ENCODE measurements around the gene RBL2. TPM values are rescaled to one million over a fixed set of nuclear protein-coding genes. Genes with fewer than 3 reads are reported as not detected.
A peak's percentile ranks its signal among the peaks of the same experiment; 100 is the strongest.
"Not testable (repeated sequence)": the region's sequence is repeated elsewhere in the genome, so short reads cannot be mapped to it uniquely, and the experiment has no call there.

RBL2 gene
- total and polyA plus RNA-seq, 2 donors, result 84.5 to 84.9 TPM

- Histone ChIP-seq H3K9me3 (ENCODE audit: control insufficient read depth in 2 of 2, insufficient read depth in 1 of 2, low read length in 1 of 2) (no peaks in the 10 kb centered on the region), H3K4me3 (ENCODE audit: low read length in 2 of 2) (no peak overlapping the region), H3K4me1 (ENCODE audit: control insufficient read depth in 2 of 2, insufficient read depth in 2 of 2, low read length in 2 of 2) (no peaks in the 10 kb centered on the region), H3K27me3 (ENCODE audit: control insufficient read depth in 2 of 2, insufficient read depth in 1 of 2, low read length in 1 of 2) (no peaks in the 10 kb centered on the region), H3K27ac (ENCODE audit: low read depth in 1 of 2, low read length in 1 of 2) (no peak overlapping the region), H3K36me3 (ENCODE audit: control insufficient read depth in 2 of 2, insufficient read depth in 2 of 2, low read length in 1 of 2) (no peaks in the 10 kb centered on the region)
- WGBS, result 98% methylated on average over 7 of the region's 7 CpGs
- DNase-seq (ENCODE audit: low read depth in 6 of 9, low spot score in 9 of 9), result no peak
Observed at GRCh38 chr16:53417976-53418375, 16.3 kb upstream of the RBL2 start.

- H3K4me3 ChIP-seq (ENCODE audit: low read length in 2 of 2); H3K4me1 ChIP-seq (ENCODE audit: control insufficient read depth in 2 of 2, insufficient read depth in 2 of 2, low read length in 2 of 2); H3K36me3 ChIP-seq (ENCODE audit: control insufficient read depth in 2 of 2, insufficient read depth in 2 of 2, low read length in 1 of 2); H3K27me3 ChIP-seq (ENCODE audit: control insufficient read depth in 2 of 2, insufficient read depth in 1 of 2, low read length in 1 of 2); DNase-seq (ENCODE audit: low read depth in 6 of 9, low spot score in 9 of 9); H3K27ac ChIP-seq (ENCODE audit: low read depth in 1 of 2, low read length in 1 of 2); H3K9me3 ChIP-seq (ENCODE audit: control insufficient read depth in 2 of 2, insufficient read depth in 1 of 2, low read length in 1 of 2): not testable (repeated sequence)
- WGBS, result 76% methylated on average over 2 of the region's 2 CpGs
Observed at GRCh38 chr16:53419383-53419709, 14.9 kb upstream of the RBL2 start.

GRCh38 chr16:53421248-53421647, 13.0 kb upstream of the RBL2 start:
- DNase-seq (ENCODE audit: low read depth in 6 of 9, low spot score in 9 of 9), result no peak
- Histone ChIP-seq H3K9me3 (ENCODE audit: control insufficient read depth in 2 of 2, insufficient read depth in 1 of 2, low read length in 1 of 2) (peaks cover 0 to 8% of the 10 kb centered on the region in 2 donors), H3K27me3 (ENCODE audit: control insufficient read depth in 2 of 2, insufficient read depth in 1 of 2, low read length in 1 of 2) (no peaks in the 10 kb centered on the region), H3K4me3 (ENCODE audit: low read length in 2 of 2) (no peak overlapping the region), H3K27ac (ENCODE audit: low read depth in 1 of 2, low read length in 1 of 2) (no peak overlapping the region), H3K4me1 (ENCODE audit: control insufficient read depth in 2 of 2, insufficient read depth in 2 of 2, low read length in 2 of 2) (no peaks in the 10 kb centered on the region), H3K36me3 (ENCODE audit: control insufficient read depth in 2 of 2, insufficient read depth in 2 of 2, low read length in 1 of 2) (no peaks in the 10 kb centered on the region)
- 98% methylated on average over 24 of the region's 24 CpGs for WGBS

- H3K9me3 ChIP-seq (ENCODE audit: control insufficient read depth in 2 of 2, insufficient read depth in 1 of 2, low read length in 1 of 2), result peaks cover 0 to 11% of the 10 kb centered on the region in 2 donors
- not testable (repeated sequence) for H3K4me1 ChIP-seq (ENCODE audit: control insufficient read depth in 2 of 2, insufficient read depth in 2 of 2, low read length in 2 of 2); DNase-seq (ENCODE audit: low read depth in 6 of 9, low spot score in 9 of 9); H3K4me3 ChIP-seq (ENCODE audit: low read length in 2 of 2); H3K36me3 ChIP-seq (ENCODE audit: control insufficient read depth in 2 of 2, insufficient read depth in 2 of 2, low read length in 1 of 2); H3K27me3 ChIP-seq (ENCODE audit: control insufficient read depth in 2 of 2, insufficient read depth in 1 of 2, low read length in 1 of 2); H3K27ac ChIP-seq (ENCODE audit: low read depth in 1 of 2, low read length in 1 of 2)
- 98% methylated on average over 1 of the region's 1 CpG for WGBS
Observed at GRCh38 chr16:53423968-53424367, 10.3 kb upstream of the RBL2 start.

- WGBS, result over 99% methylated on average over 3 of the region's 3 CpGs
- H3K27ac ChIP-seq (ENCODE audit: low read depth in 1 of 2, low read length in 1 of 2), result no peak overlapping the region
- peaks cover 0 to 10% of the 10 kb centered on the region in 2 donors for H3K9me3 ChIP-seq (ENCODE audit: control insufficient read depth in 2 of 2, insufficient read depth in 1 of 2, low read length in 1 of 2)
- H3K4me3 ChIP-seq (ENCODE audit: low read length in 2 of 2), result no peak overlapping the region
- DNase-seq (ENCODE audit: low read depth in 6 of 9, low spot score in 9 of 9), result no peak
- H3K27me3 ChIP-seq (ENCODE audit: control insufficient read depth in 2 of 2, insufficient read depth in 1 of 2, low read length in 1 of 2), result no peaks in the 10 kb centered on the region
- H3K36me3 ChIP-seq (ENCODE audit: control insufficient read depth in 2 of 2, insufficient read depth in 2 of 2, low read length in 1 of 2), result no peaks in the 10 kb centered on the region
- H3K4me1 ChIP-seq (ENCODE audit: control insufficient read depth in 2 of 2, insufficient read depth in 2 of 2, low read length in 2 of 2), result no peaks in the 10 kb centered on the region
Observed at GRCh38 chr16:53428681-53429080, 5.6 kb upstream of the RBL2 start.

GRCh38 chr16:53429221-53429943, 4.9 kb upstream of the RBL2 start:
- Histone ChIP-seq H3K9me3 (ENCODE audit: control insufficient read depth in 2 of 2, insufficient read depth in 1 of 2, low read length in 1 of 2) (peaks cover 0 to 7% of the 10 kb centered on the region in 2 donors), H3K4me3 (ENCODE audit: low read length in 2 of 2) (no peak overlapping the region), H3K36me3 (ENCODE audit: control insufficient read depth in 2 of 2, insufficient read depth in 2 of 2, low read length in 1 of 2) (no peaks in the 10 kb centered on the region), H3K4me1 (ENCODE audit: control insufficient read depth in 2 of 2, insufficient read depth in 2 of 2, low read length in 2 of 2) (peaks cover 3 to 5% of the 10 kb centered on the region in 2 donors), H3K27ac (ENCODE audit: low read depth in 1 of 2, low read length in 1 of 2) (no peak overlapping the region), H3K27me3 (ENCODE audit: control insufficient read depth in 2 of 2, insufficient read depth in 1 of 2, low read length in 1 of 2) (no peaks in the 10 kb centered on the region)
- WGBS, result 95% methylated on average over 4 of the region's 4 CpGs
- DNase-seq (ENCODE audit: low read depth in 6 of 9, low spot score in 9 of 9), result no peak

GRCh38 chr16:53430363-53430762, 3.9 kb upstream of the RBL2 start:
- Histone ChIP-seq H3K27ac (ENCODE audit: low read depth in 1 of 2, low read length in 1 of 2) (no peak overlapping the region), H3K4me3 (ENCODE audit: low read length in 2 of 2) (no peak overlapping the region), H3K4me1 (ENCODE audit: control insufficient read depth in 2 of 2, insufficient read depth in 2 of 2, low read length in 2 of 2) (peaks cover 3 to 5% of the 10 kb centered on the region in 2 donors), H3K36me3 (ENCODE audit: control insufficient read depth in 2 of 2, insufficient read depth in 2 of 2, low read length in 1 of 2) (no peaks in the 10 kb centered on the region), H3K9me3 (ENCODE audit: control insufficient read depth in 2 of 2, insufficient read depth in 1 of 2, low read length in 1 of 2) (peaks cover 0 to 3% of the 10 kb centered on the region in 2 donors), H3K27me3 (ENCODE audit: control insufficient read depth in 2 of 2, insufficient read depth in 1 of 2, low read length in 1 of 2) (no peaks in the 10 kb centered on the region)
- 97% methylated on average over 1 of the region's 1 CpG for WGBS
- DNase-seq (ENCODE audit: low read depth in 6 of 9, low spot score in 9 of 9), result no peak

GRCh38 chr16:53433509-53433908, 762 bp upstream of the RBL2 start:
- Histone ChIP-seq H3K27me3 (ENCODE audit: control insufficient read depth in 2 of 2, insufficient read depth in 1 of 2, low read length in 1 of 2) (no peaks in the 10 kb centered on the region), H3K36me3 (ENCODE audit: control insufficient read depth in 2 of 2, insufficient read depth in 2 of 2, low read length in 1 of 2) (no peaks in the 10 kb centered on the region), H3K27ac (ENCODE audit: low read depth in 1 of 2, low read length in 1 of 2) (peak overlapping the region in 1 of 2 donors; percentile 49), H3K4me3 (ENCODE audit: low read length in 2 of 2) (no peak overlapping the region), H3K9me3 (ENCODE audit: control insufficient read depth in 2 of 2, insufficient read depth in 1 of 2, low read length in 1 of 2) (no peaks in the 10 kb centered on the region), H3K4me1 (ENCODE audit: control insufficient read depth in 2 of 2, insufficient read depth in 2 of 2, low read length in 2 of 2) (peaks cover 3 to 5% of the 10 kb centered on the region in 2 donors)
- DNase-seq (ENCODE audit: low read depth in 6 of 9, low spot score in 9 of 9), result no peak
- WGBS, result 96% methylated on average over 7 of the region's 7 CpGs

GRCh38 chr16:53433930-53434376, 318 bp upstream of the RBL2 start:
- WGBS, result 39% methylated on average over 13 of the region's 13 CpGs
- Histone ChIP-seq H3K27ac (ENCODE audit: low read depth in 1 of 2, low read length in 1 of 2) (peak overlapping the region; percentile 23 to 78), H3K9me3 (ENCODE audit: control insufficient read depth in 2 of 2, insufficient read depth in 1 of 2, low read length in 1 of 2) (no peaks in the 10 kb centered on the region), H3K27me3 (ENCODE audit: control insufficient read depth in 2 of 2, insufficient read depth in 1 of 2, low read length in 1 of 2) (no peaks in the 10 kb centered on the region), H3K4me1 (ENCODE audit: control insufficient read depth in 2 of 2, insufficient read depth in 2 of 2, low read length in 2 of 2) (peaks cover 3 to 5% of the 10 kb centered on the region in 2 donors), H3K36me3 (ENCODE audit: control insufficient read depth in 2 of 2, insufficient read depth in 2 of 2, low read length in 1 of 2) (no peaks in the 10 kb centered on the region), H3K4me3 (ENCODE audit: low read length in 2 of 2) (peak overlapping the region; percentile 79 to 92)
- DNase-seq (ENCODE audit: low read depth in 6 of 9, low spot score in 9 of 9), result peak in 1 of 9 donors; percentile 47

Data from thymus (tissue), 11 donors.